OCI-LY3 (cell line): ENCODE measurements around the gene AGBL3.
A peak's percentile ranks its signal among the peaks of the same experiment; 100 is the strongest.
"Not testable (repeated sequence)": the region's sequence is repeated elsewhere in the genome, so short reads cannot be mapped to it uniquely, and the experiment has no call there.

Experiments used
- H2AFZ ChIP-seq: fragments of 200-600, 300-600 bp; shearing (Covaris generic); 2 replicates; pipeline ENCODE4 v1.6.0; 2014; ENCODE audit warnings: antibody characterized with exemption, low read depth, low read length
- H3K27ac ChIP-seq: fragments of 200-600, 300-600 bp; sonication (generic); 2 replicates; pipeline ENCODE4 v1.5.1; 2014; ENCODE audit warnings: mild to moderate bottlenecking, low read length, moderate library complexity, mixed read lengths
- H3K27me3 ChIP-seq: fragments of 200-600, 300-600 bp; sonication (generic); 2 replicates; pipeline ENCODE4 v1.6.1; 2014; ENCODE audit warnings: low read depth, low read length, mixed read lengths
- H3K36me3 ChIP-seq: fragments of 200-600, 300-600 bp; sonication (generic); replicated peaks from 2 replicates; pipeline ENCODE3; 2014; ENCODE audit warnings: low read depth, low read length, mixed read lengths
- H3K4me1 ChIP-seq: fragments of 300-600, 200-600 bp; sonication (generic); 2 replicates; pipeline ENCODE4 v1.6.1; 2014; ENCODE audit warnings: low read length, mixed read lengths
- H3K4me2 ChIP-seq: fragments of 200-600, 300-600 bp; sonication (generic); 2 replicates; pipeline ENCODE4 v1.6.1; 2014; ENCODE audit warnings: low read length, mixed read lengths
- H3K4me3 ChIP-seq: fragments of 300-600, 200-600 bp; sonication (generic); 2 replicates; pipeline ENCODE4 v1.5.1; 2014; ENCODE audit warnings: antibody characterized with exemption, mild to moderate bottlenecking, low read length, moderate library complexity
- H3K79me2 ChIP-seq: fragments of 300-600, 200-600 bp; shearing (Covaris generic); 2 replicates; pipeline ENCODE4 v1.6.1; 2014; ENCODE audit warnings: mild to moderate bottlenecking, low read length, mixed read lengths
- H3K9ac ChIP-seq: fragments of 300-600, 200-600 bp; shearing (Covaris generic); 2 replicates; pipeline ENCODE4 v1.6.0; 2014; ENCODE audit warnings: mild to moderate bottlenecking, low read length, moderate library complexity
- H3K9me3 ChIP-seq: fragments of 200-600, 300-600 bp; shearing (Covaris generic); 2 replicates; pipeline ENCODE4 v1.6.1; 2014; ENCODE audit warnings: low read length, mixed read lengths; ENCODE audit not compliant: insufficient read depth
- H4K20me1 ChIP-seq: fragments of 200-600, 300-600 bp; sonication (generic); 2 replicates; pipeline ENCODE4 v1.6.1; 2016; ENCODE audit warnings: low read length, mixed read lengths; ENCODE audit not compliant: insufficient read depth
- EZH2phosphoT487 ChIP-seq: fragments of 200-600 bp; shearing (Covaris generic); IDR thresholded peaks from 2 replicates; pipeline ENCODE4 v1.6.1; 2018; ENCODE audit warnings: antibody characterized with exemption, mixed run types, low read depth
- TF ChIP-seq, protein P1 (sequence below): fragments of 200-600, 300-600 bp; sonication (generic); IDR thresholded peaks from 2 replicates; pipeline ENCODE4 v1.5.1; 2014; ENCODE audit warnings: antibody characterized with exemption, low read length, low read depth

The AGBL3 gene

DNA sequence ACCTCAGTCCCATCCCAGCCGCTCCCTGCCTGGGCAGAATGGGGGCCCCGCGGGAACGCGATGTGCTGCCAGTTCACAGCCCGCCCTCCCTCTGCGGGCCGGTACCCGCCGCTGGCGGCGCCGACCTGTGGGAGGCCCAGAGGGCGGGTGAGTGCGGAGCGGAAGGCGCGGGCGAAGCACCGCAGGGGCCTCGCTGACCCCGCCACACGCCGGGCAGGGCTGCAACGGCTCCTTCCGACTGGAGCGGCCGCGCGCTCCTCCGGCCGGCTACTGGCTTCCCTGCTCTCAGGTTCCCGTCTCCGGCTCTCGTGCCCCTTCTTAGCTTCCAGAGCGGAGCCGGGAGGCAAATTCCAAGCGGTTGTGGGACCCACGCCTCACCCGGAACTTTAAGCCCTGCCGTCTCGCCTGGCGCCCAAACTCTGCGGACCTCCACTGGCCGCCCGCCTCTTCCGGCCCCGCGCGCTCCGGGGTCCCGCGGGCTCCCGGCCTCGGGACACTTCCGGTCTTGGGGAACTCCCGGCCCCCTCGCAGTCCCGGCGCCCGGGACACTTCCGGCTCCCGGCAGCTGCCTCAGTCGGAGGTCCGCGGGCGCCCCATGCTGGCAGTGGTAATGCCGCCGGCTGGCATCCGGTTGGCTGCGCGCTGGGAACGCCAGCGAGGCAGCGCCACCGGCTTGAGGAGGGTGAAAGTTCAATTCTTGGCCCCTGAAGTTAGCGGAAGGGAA, 184.1 kb downstream of the AGBL3 start, which contains the start of gene CYREN:
CYREN (minus strand) TSS at position 434 of the 724 bp plus-strand sequence. CDS start 1,785 bp downstream, outside the sequence.
- H3K9me3 ChIP-seq = no peaks in the 10 kb centered on the region
- no peak for TF ChIP-seq EZH2phosphoT487
- TF ChIP-seq, protein P1, sequence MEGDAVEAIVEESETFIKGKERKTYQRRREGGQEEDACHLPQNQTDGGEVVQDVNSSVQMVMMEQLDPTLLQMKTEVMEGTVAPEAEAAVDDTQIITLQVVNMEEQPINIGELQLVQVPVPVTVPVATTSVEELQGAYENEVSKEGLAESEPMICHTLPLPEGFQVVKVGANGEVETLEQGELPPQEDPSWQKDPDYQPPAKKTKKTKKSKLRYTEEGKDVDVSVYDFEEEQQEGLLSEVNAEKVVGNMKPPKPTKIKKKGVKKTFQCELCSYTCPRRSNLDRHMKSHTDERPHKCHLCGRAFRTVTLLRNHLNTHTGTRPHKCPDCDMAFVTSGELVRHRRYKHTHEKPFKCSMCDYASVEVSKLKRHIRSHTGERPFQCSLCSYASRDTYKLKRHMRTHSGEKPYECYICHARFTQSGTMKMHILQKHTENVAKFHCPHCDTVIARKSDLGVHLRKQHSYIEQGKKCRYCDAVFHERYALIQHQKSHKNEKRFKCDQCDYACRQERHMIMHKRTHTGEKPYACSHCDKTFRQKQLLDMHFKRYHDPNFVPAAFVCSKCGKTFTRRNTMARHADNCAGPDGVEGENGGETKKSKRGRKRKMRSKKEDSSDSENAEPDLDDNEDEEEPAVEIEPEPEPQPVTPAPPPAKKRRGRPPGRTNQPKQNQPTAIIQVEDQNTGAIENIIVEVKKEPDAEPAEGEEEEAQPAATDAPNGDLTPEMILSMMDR = peak; percentile 74
- H3K27me3 ChIP-seq = no peaks in the 10 kb centered on the region
- peaks cover 33% of the 10 kb centered on the region for H3K36me3 ChIP-seq
- peak within 1 kb of the TSS; percentile 93 for H3K27ac ChIP-seq
- peaks cover 30% of the 10 kb centered on the region for H3K4me1 ChIP-seq
- H4K20me1 ChIP-seq = peaks cover 16% of the 10 kb centered on the region
- H3K79me2 ChIP-seq = peaks cover 19% of the 10 kb centered on the region
- H3K4me3 ChIP-seq = peak within 1 kb of the TSS; percentile 92
- peak within 1 kb of the TSS; percentile 71; the same call in 1 of the 2 replicates for H2AFZ ChIP-seq
- peak within 1 kb of the TSS; percentile 98 for H3K4me2 ChIP-seq
- peak within 1 kb of the TSS; percentile 96 for H3K9ac ChIP-seq

- Histone ChIP-seq H2AFZ (peak overlapping the region; percentile 26; the same call in 1 of the 2 replicates), H3K79me2 (peaks cover 19% of the 10 kb centered on the region), H3K27ac (peak overlapping the region; percentile 93)
Observed at GRCh38 chr7:135170998-135171481, 184.7 kb downstream of the AGBL3 start.

GRCh38 chr7:135171581-135172291, 185.4 kb downstream of the AGBL3 start:
- Histone ChIP-seq H3K9ac (peak overlapping the region; percentile 41; the same call in 1 of the 2 replicates), H3K79me2 (peaks cover 19% of the 10 kb centered on the region), H2AFZ (peak overlapping the region; percentile 63; the same call in 1 of the 2 replicates)

More at GRCh38 chr7:135170998-135171481, 184.7 kb downstream of the AGBL3 start:
- Histone ChIP-seq H4K20me1 (peaks cover 16% of the 10 kb centered on the region), H3K9ac (peak overlapping the region; percentile 96), H3K4me1 (peaks cover 30% of the 10 kb centered on the region), H3K4me3 (peak overlapping the region; percentile 92), H3K4me2 (peak overlapping the region; percentile 63), H3K36me3 (peaks cover 27% of the 10 kb centered on the region)
- H3K27me3 ChIP-seq, H3K9me3 ChIP-seq: not testable (repeated sequence)

DNA sequence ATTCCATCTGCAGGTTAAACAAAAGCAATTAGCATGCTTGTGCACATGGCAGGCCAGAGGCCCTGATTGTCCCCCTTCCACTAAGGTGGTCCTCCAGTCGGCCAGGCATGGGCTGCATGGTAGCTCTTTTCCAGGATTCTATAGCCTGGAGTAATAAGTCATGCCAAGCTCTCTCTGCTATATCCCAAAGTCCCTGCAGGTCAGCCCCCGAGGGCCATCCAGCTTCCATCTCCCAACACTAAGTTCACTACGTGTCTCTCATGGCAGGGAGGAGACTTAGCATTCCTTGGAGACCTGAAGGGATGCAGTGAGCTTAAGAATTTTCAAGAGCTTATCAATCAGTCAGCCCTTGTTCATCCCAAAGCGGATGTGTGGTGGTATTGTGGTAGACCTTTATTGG, 187.6 kb downstream of the AGBL3 start:
- Histone ChIP-seq H3K4me1 (peaks cover 26% of the 10 kb centered on the region), H3K79me2 (peaks cover 12% of the 10 kb centered on the region)
- H3K4me3 ChIP-seq, H3K4me2 ChIP-seq, H3K36me3 ChIP-seq, H3K9ac ChIP-seq, H3K9me3 ChIP-seq, H3K27ac ChIP-seq, H2AFZ ChIP-seq, H3K27me3 ChIP-seq, H4K20me1 ChIP-seq: not testable (repeated sequence)

More at GRCh38 chr7:135171581-135172291, 185.4 kb downstream of the AGBL3 start:
- peak overlapping the region; percentile 63 for H3K4me2 ChIP-seq
- H4K20me1 ChIP-seq = peaks cover 16% of the 10 kb centered on the region
- peak overlapping the region; percentile 93 for H3K27ac ChIP-seq
- H3K4me1 ChIP-seq = peaks cover 30% of the 10 kb centered on the region
- H3K27me3 ChIP-seq, H3K9me3 ChIP-seq: not testable (repeated sequence)
- peak overlapping the region; percentile 57; the same call in 1 of the 2 replicates for H3K4me3 ChIP-seq
- peaks cover 20% of the 10 kb centered on the region for H3K36me3 ChIP-seq

GRCh38 chr7:135174941-135175340, 188.6 kb downstream of the AGBL3 start:
- no peaks in the 10 kb centered on the region for H3K27me3 ChIP-seq
- no peaks in the 10 kb centered on the region for H4K20me1 ChIP-seq
- no peak overlapping the region for H3K9ac ChIP-seq
- no peak overlapping the region for H3K4me3 ChIP-seq
- no peak overlapping the region for H2AFZ ChIP-seq
- H3K4me1 ChIP-seq = peaks cover 20% of the 10 kb centered on the region
- H3K4me2 ChIP-seq = no peak overlapping the region
- no peaks in the 10 kb centered on the region for H3K36me3 ChIP-seq
- H3K27ac ChIP-seq = no peak overlapping the region
- peaks cover 3% of the 10 kb centered on the region; the same call in 1 of the 2 replicates for H3K79me2 ChIP-seq
- no peaks in the 10 kb centered on the region for H3K9me3 ChIP-seq
- no peak for TF ChIP-seq EZH2phosphoT487
- TF ChIP-seq, protein P1 = no peak
